MM.1S (cell line): Measurements from ENCODE around the gene TEX48.

Experiments
- DNase-seq: peaks from one replicate; pipeline ENCODE4 v3.0.0-alpha.2; 2015
- H2AFZ ChIP-seq: fragments of 300-600 bp; sonication (generic); 2 replicates; pipeline ENCODE4 v1.6.0; 2016; ENCODE audit warnings: antibody characterized with exemption, low read length
- H3F3A ChIP-seq: fragments of 300-600 bp; sonication (generic); 2 replicates; pipeline ENCODE4 v1.6.1; 2016; ENCODE audit warnings: mild to moderate bottlenecking, antibody characterized with exemption, low read length, moderate library complexity, mixed read lengths; ENCODE audit not compliant: insufficient read depth
- H3K27ac ChIP-seq: fragments of 300-600 bp; sonication (generic); 2 replicates; pipeline ENCODE4 v1.5.1; 2016; ENCODE audit warnings: mild to moderate bottlenecking, low read length
- H3K27me3 ChIP-seq: fragments of 300-600 bp; sonication (generic); replicated peaks from 2 replicates; pipeline ENCODE4 v1.6.0; 2016; ENCODE audit warnings: low read length; ENCODE audit not compliant: insufficient read depth
- H3K36me3 ChIP-seq: fragments of 300-600 bp; sonication (generic); replicated peaks from 2 replicates; pipeline ENCODE4 v1.6.1; 2016; ENCODE audit warnings: mild to moderate bottlenecking, low read length, mixed read lengths; ENCODE audit not compliant: insufficient read depth
- H3K4me1 ChIP-seq: fragments of 300-600 bp; sonication (generic); 2 replicates; pipeline ENCODE4 v1.6.1; 2016; ENCODE audit warnings: low read length, mixed read lengths
- H3K4me2 ChIP-seq: fragments of 300-600 bp; sonication (generic); 2 replicates; pipeline ENCODE4 v1.6.0; 2016; ENCODE audit warnings: low read depth, low read length
- H3K4me3 ChIP-seq: fragments of 300-600 bp; sonication (generic); 2 replicates; pipeline ENCODE4 v1.5.1; 2016; ENCODE audit warnings: low read length, mixed read lengths
- H3K79me2 ChIP-seq: fragments of 300-600 bp; sonication (generic); 2 replicates; pipeline ENCODE4 v1.6.1; 2016; ENCODE audit warnings: mixed run types, low read length, mixed read lengths
- H3K9ac ChIP-seq: fragments of 300-600 bp; sonication (generic); 2 replicates; pipeline ENCODE4 v1.6.1; 2016; ENCODE audit warnings: low read length, mixed read lengths
- H3K9me2 ChIP-seq: fragments of 300-600 bp; sonication (generic); replicated peaks from 2 replicates; pipeline ENCODE4 v1.6.1; 2016; ENCODE audit warnings: mild to moderate bottlenecking, low read length, mixed read lengths; ENCODE audit not compliant: insufficient read depth
- H3K9me3 ChIP-seq: fragments of 300-600 bp; sonication (generic); replicated peaks from 2 replicates; pipeline ENCODE4 v1.6.1; 2016; ENCODE audit warnings: mild to moderate bottlenecking, low read length, mixed read lengths; ENCODE audit not compliant: insufficient read depth
- H4K20me1 ChIP-seq: fragments of 300-600 bp; sonication (generic); 2 replicates; pipeline ENCODE4 v1.6.1; 2016; ENCODE audit warnings: mild to moderate bottlenecking, low read length, moderate library complexity, mixed read lengths; ENCODE audit not compliant: insufficient read depth
- CTCF ChIP-seq: fragments of 300-600 bp; sonication (generic); IDR thresholded peaks from 2 replicates; pipeline ENCODE4 v1.5.1; 2016; ENCODE audit warnings: antibody characterized with exemption, low read length, mixed read lengths
- EZH2 ChIP-seq: fragments of 300-600 bp; sonication (generic); optimal IDR thresholded peaks from 2 replicates; pipeline ENCODE3; 2017; ENCODE audit warnings: low read depth, mild to moderate bottlenecking, antibody characterized with exemption, low read length, mixed read lengths
- EZH2phosphoT487 ChIP-seq: fragments of 300-600 bp; sonication (generic); IDR thresholded peaks from 2 replicates; pipeline ENCODE4 v1.6.1; 2018; ENCODE audit warnings: antibody characterized with exemption, low read length

Gene TEX48

GRCh38 chr9:114671605-114672004, 10.4 kb downstream of the TEX48 start:
- DNase-seq = no peak
- H3K4me3 ChIP-seq = no peak overlapping the region
- H3F3A ChIP-seq = no peaks in the 10 kb centered on the region
- H3K27me3 ChIP-seq = no peaks in the 10 kb centered on the region
- H4K20me1 ChIP-seq = no peaks in the 10 kb centered on the region
- no peaks in the 10 kb centered on the region for H3K79me2 ChIP-seq
- no peak overlapping the region for H3K9ac ChIP-seq
- no peaks in the 10 kb centered on the region for H3K9me3 ChIP-seq
- no peaks in the 10 kb centered on the region for H3K36me3 ChIP-seq
- no peak overlapping the region for H3K27ac ChIP-seq
- no peak overlapping the region for H3K4me2 ChIP-seq
- H3K9me2 ChIP-seq = no peaks in the 10 kb centered on the region
- H2AFZ ChIP-seq = no peak overlapping the region
- H3K4me1 ChIP-seq = no peaks in the 10 kb centered on the region
- TF ChIP-seq EZH2phosphoT487 = no peak

GRCh38 chr9:114669961-114670360, 12.0 kb downstream of the TEX48 start:
- H3K9me2 ChIP-seq = no peaks in the 10 kb centered on the region
- no peak for DNase-seq
- no peak overlapping the region for H3K9ac ChIP-seq
- H3K79me2 ChIP-seq = no peaks in the 10 kb centered on the region
- H2AFZ ChIP-seq = no peak overlapping the region
- H3F3A ChIP-seq = no peaks in the 10 kb centered on the region
- H3K27ac ChIP-seq = no peak overlapping the region
- H3K36me3 ChIP-seq = no peaks in the 10 kb centered on the region
- no peaks in the 10 kb centered on the region for H3K9me3 ChIP-seq
- no peaks in the 10 kb centered on the region for H3K27me3 ChIP-seq
- H3K4me1 ChIP-seq = no peaks in the 10 kb centered on the region
- no peaks in the 10 kb centered on the region for H4K20me1 ChIP-seq
- no peak overlapping the region for H3K4me3 ChIP-seq
- TF ChIP-seq EZH2phosphoT487 = no peak
- TF ChIP-seq CTCF = no peak
- TF ChIP-seq EZH2 = no peak
- H3K4me2 ChIP-seq = no peak overlapping the region

DNA sequence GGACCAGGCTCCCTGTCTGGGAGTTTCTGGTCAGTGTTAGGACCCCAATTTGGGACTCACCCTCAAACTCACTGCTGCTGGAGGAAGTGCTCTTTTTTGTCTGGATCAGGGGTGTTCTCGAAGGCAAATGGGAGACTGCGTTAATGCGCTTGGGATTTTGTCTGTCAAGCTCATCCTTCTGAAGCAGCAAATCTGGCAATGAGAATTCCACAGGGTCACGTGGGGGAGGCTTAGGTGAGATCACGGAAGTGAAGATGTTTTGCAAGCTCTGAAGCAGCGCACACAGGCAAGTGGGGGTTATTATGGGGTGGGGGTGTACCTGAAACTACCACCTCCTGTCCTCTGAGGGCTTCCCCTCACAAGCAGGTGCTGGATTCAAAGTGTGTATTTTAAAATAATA, 13.8 kb downstream of the TEX48 start:
- Histone ChIP-seq H3K4me3 (no peak overlapping the region), H3K4me2 (no peak overlapping the region), H3K36me3 (no peaks in the 10 kb centered on the region), H3K79me2 (no peaks in the 10 kb centered on the region), H2AFZ (no peak overlapping the region), H3K9me2 (no peaks in the 10 kb centered on the region), H3F3A (no peaks in the 10 kb centered on the region), H3K27ac (no peak overlapping the region), H3K27me3 (no peaks in the 10 kb centered on the region), H3K9ac (no peak overlapping the region), H3K9me3 (no peaks in the 10 kb centered on the region), H4K20me1 (no peaks in the 10 kb centered on the region), H3K4me1 (no peaks in the 10 kb centered on the region)
- TF ChIP-seq CTCF (no peak), EZH2 (no peak), EZH2phosphoT487 (no peak)
- no peak for DNase-seq

DNA sequence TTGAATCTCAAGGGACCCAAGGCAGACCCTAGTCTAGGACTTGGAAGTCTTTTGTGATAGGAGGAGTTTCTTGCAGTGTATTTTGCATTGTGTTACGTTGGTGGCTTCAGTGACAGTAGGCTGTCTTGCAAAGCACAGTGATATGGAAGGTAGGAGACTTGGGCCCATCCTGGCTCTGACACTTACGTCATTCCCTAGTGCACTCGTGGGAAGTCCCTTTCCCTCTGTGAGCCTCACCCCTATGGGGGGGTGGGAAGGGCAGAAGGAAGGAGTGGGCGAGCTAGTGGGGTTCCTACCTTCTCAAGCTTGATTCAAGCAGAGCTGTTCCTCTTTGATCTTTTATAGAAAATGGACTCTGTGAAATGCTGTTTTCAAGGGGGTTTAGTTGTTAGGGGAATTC, 15.1 kb downstream of the TEX48 start:
- Histone ChIP-seq H3K4me3 (no peak overlapping the region), H3K27me3 (no peaks in the 10 kb centered on the region), H3K9me2 (no peaks in the 10 kb centered on the region), H3K79me2 (no peaks in the 10 kb centered on the region), H3K4me2 (no peak overlapping the region), H3K9ac (no peak overlapping the region), H3K27ac (no peak overlapping the region), H3K4me1 (no peaks in the 10 kb centered on the region), H3K9me3 (no peaks in the 10 kb centered on the region), H3K36me3 (no peaks in the 10 kb centered on the region), H2AFZ (no peak overlapping the region), H3F3A (no peaks in the 10 kb centered on the region), H4K20me1 (no peaks in the 10 kb centered on the region)
- no peak for DNase-seq
- TF ChIP-seq EZH2 (no peak), CTCF (no peak), EZH2phosphoT487 (no peak)
